GM10847 (cell line): ENCODE results near the gene LINC01488.

Source experiments
- POLR2A ChIP-seq: IDR thresholded peaks from 2 replicates; pipeline ENCODE4 v1.6.1; 2011; ENCODE audit not compliant: insufficient read length; ENCODE audit errors: extremely low read depth

Gene LINC01488

DNA sequence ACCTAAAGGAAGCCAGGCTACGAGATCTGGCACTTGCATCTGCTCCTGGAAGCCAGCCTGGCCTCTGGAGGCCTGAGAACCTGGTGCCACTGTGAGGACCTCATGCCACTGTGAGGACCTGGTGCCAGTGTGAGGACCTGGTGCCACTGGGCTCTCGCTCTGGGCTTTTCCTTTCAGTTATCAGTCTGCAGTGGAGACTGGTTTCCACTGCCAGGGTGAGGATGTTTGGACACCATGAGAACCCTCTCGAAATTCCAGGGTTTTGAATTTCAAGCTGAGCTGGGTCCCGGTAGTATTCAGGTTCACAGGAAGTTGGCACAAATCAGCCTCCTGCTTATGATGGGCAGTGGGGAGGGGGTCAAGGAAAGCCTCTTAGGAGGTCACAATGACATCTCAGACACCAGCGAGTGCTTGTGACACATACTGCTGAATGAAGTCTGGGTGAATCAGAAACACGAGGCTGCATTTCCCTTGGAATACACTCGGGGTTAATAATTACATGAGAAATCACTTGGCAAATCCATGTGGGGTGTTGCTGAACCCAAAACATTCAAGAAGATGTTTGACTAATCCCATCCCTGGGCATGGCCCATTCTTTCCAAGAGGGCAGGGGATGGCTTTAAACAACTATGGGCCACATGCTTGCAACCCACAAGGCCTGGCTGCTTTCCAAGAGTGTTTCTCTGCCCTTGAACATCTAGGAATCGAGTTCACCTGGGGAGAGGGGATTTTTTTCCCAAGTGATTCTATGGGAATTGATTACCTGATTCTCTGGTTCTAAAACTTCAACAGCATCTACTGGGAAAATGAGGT lies 60.2 kb downstream of the LINC01488 start:
- TF ChIP-seq POLR2A, result no peak

GRCh38 chr11:69542314-69543168 lies 61.1 kb downstream of the LINC01488 start:
- no peak for TF ChIP-seq POLR2A
